ENCODE measurements around the gene SCAPER. TPM values are rescaled to one million over a fixed set of nuclear protein-coding genes. Genes with fewer than 3 reads are reported as not detected.
"Not testable (repeated sequence)": the region's sequence is repeated elsewhere in the genome, so short reads cannot be mapped to it uniquely, and the experiment has no call there.

SCAPER gene
- total RNA-seq, 1 experiment from 2014 or later, result 21.5 TPM

- Histone ChIP-seq H3K27me3 (replicated peaks; ENCODE audit: insufficient read depth, low read depth, low read length, poor library complexity) (no peaks in the 10 kb centered on the region), H3K9me3 (ENCODE audit: low read depth, low read length, poor library complexity, severe bottlenecking) (no peaks in the 10 kb centered on the region), H3K27ac (ENCODE audit: low read depth, low read length, poor library complexity, severe bottlenecking) (no peak overlapping the region), H3K36me3 (ENCODE audit: insufficient read depth, low read length, poor library complexity, severe bottlenecking) (no peaks in the 10 kb centered on the region), H3K4me3 (ENCODE audit: low read depth, low read length, poor library complexity, severe bottlenecking) (no peak overlapping the region), H3K4me1 (ENCODE audit: insufficient read depth, low read length, poor library complexity, severe bottlenecking) (no peaks in the 10 kb centered on the region)
- BruUV-seq (replicated peaks), result no TSS peak
- ChIA-PET CTCF (no interaction called here), POLR2A (ENCODE audit: low non-redundant PET) (no interaction called here)
- TF ChIP-seq CTCF (conservative IDR thresholded peaks at IDR 0.05; ENCODE audit: low read depth, low read length) (no peak), EZH2 (IDR thresholded peaks at IDR 0.05; ENCODE audit: borderline replicate concordance, low read depth, low read length, poor library complexity, severe bottlenecking) (no peak)
- intact Hi-C loops (cut with micrococcal nuclease; ENCODE audit: unreplicated experiment), result no loop called here
- no peak for DNase-seq (ENCODE audit: low spot score)
These were observed 190.2 kb downstream of the SCAPER start for GRCh38 chr15:76714950-76715349.

- intact Hi-C loops (cut with micrococcal nuclease; ENCODE audit: unreplicated experiment), result no loop called here
- TF ChIP-seq CTCF (conservative IDR thresholded peaks at IDR 0.05; ENCODE audit: low read depth, low read length) (no peak), EZH2 (IDR thresholded peaks at IDR 0.05; ENCODE audit: borderline replicate concordance, low read depth, low read length, poor library complexity, severe bottlenecking) (no peak)
- no peak for DNase-seq (ENCODE audit: low spot score)
- Histone ChIP-seq H3K27me3 (replicated peaks; ENCODE audit: insufficient read depth, low read depth, low read length, poor library complexity) (no peaks in the 10 kb centered on the region), H3K36me3 (ENCODE audit: insufficient read depth, low read length, poor library complexity, severe bottlenecking) (no peaks in the 10 kb centered on the region), H3K9me3 (ENCODE audit: low read depth, low read length, poor library complexity, severe bottlenecking) (no peaks in the 10 kb centered on the region), H3K4me3 (ENCODE audit: low read depth, low read length, poor library complexity, severe bottlenecking) (no peak overlapping the region), H3K4me1 (ENCODE audit: insufficient read depth, low read length, poor library complexity, severe bottlenecking) (no peaks in the 10 kb centered on the region), H3K27ac (ENCODE audit: low read depth, low read length, poor library complexity, severe bottlenecking) (no peak overlapping the region)
- ChIA-PET POLR2A (ENCODE audit: low non-redundant PET) (no interaction called here), CTCF (no interaction called here)
- BruUV-seq (replicated peaks), result no TSS peak
These were observed 193.8 kb downstream of the SCAPER start for GRCh38 chr15:76711351-76711827.

- H3K4me1 ChIP-seq (ENCODE audit: insufficient read depth, low read length, poor library complexity, severe bottlenecking); H3K9me3 ChIP-seq (ENCODE audit: low read depth, low read length, poor library complexity, severe bottlenecking); H3K4me3 ChIP-seq (ENCODE audit: low read depth, low read length, poor library complexity, severe bottlenecking); POLR2A ChIA-PET (ENCODE audit: low non-redundant PET); intact Hi-C loops (cut with micrococcal nuclease; ENCODE audit: unreplicated experiment); H3K27me3 ChIP-seq (replicated peaks; ENCODE audit: insufficient read depth, low read depth, low read length, poor library complexity); CTCF ChIA-PET; BruUV-seq (replicated peaks); H3K27ac ChIP-seq (ENCODE audit: low read depth, low read length, poor library complexity, severe bottlenecking); DNase-seq (ENCODE audit: low spot score); H3K36me3 ChIP-seq (ENCODE audit: insufficient read depth, low read length, poor library complexity, severe bottlenecking): not testable (repeated sequence)
These were observed 201.1 kb downstream of the SCAPER start for GRCh38 chr15:76704032-76704431.

- POLR2A ChIA-PET (ENCODE audit: low non-redundant PET), result no interaction called here
These were observed 208.3 kb downstream of the SCAPER start for GRCh38 chr15:76696840-76697239.

GRCh38 chr15:76692546-76692945 is 212.6 kb downstream of the SCAPER start:
- CTCF ChIA-PET; H3K27me3 ChIP-seq (replicated peaks; ENCODE audit: insufficient read depth, low read depth, low read length, poor library complexity); intact Hi-C loops (cut with micrococcal nuclease; ENCODE audit: unreplicated experiment); H3K9me3 ChIP-seq (ENCODE audit: low read depth, low read length, poor library complexity, severe bottlenecking); H3K4me1 ChIP-seq (ENCODE audit: insufficient read depth, low read length, poor library complexity, severe bottlenecking); H3K27ac ChIP-seq (ENCODE audit: low read depth, low read length, poor library complexity, severe bottlenecking); H3K4me3 ChIP-seq (ENCODE audit: low read depth, low read length, poor library complexity, severe bottlenecking); DNase-seq (ENCODE audit: low spot score); H3K36me3 ChIP-seq (ENCODE audit: insufficient read depth, low read length, poor library complexity, severe bottlenecking); POLR2A ChIA-PET (ENCODE audit: low non-redundant PET); BruUV-seq (replicated peaks): not testable (repeated sequence)

More at GRCh38 chr15:76696840-76697239, 208.3 kb downstream of the SCAPER start:
- no peak for DNase-seq (ENCODE audit: low spot score)
- Histone ChIP-seq H3K27me3 (replicated peaks; ENCODE audit: insufficient read depth, low read depth, low read length, poor library complexity) (no peaks in the 10 kb centered on the region), H3K4me3 (ENCODE audit: low read depth, low read length, poor library complexity, severe bottlenecking) (no peak overlapping the region), H3K9me3 (ENCODE audit: low read depth, low read length, poor library complexity, severe bottlenecking) (no peaks in the 10 kb centered on the region), H3K36me3 (ENCODE audit: insufficient read depth, low read length, poor library complexity, severe bottlenecking) (no peaks in the 10 kb centered on the region), H3K27ac (ENCODE audit: low read depth, low read length, poor library complexity, severe bottlenecking) (no peak overlapping the region), H3K4me1 (ENCODE audit: insufficient read depth, low read length, poor library complexity, severe bottlenecking) (no peaks in the 10 kb centered on the region)
- BruUV-seq (replicated peaks), result no TSS peak
- intact Hi-C loops (cut with micrococcal nuclease; ENCODE audit: unreplicated experiment), result no loop called here
- TF ChIP-seq CTCF (conservative IDR thresholded peaks at IDR 0.05; ENCODE audit: low read depth, low read length) (no peak), EZH2 (IDR thresholded peaks at IDR 0.05; ENCODE audit: borderline replicate concordance, low read depth, low read length, poor library complexity, severe bottlenecking) (no peak)
- CTCF ChIA-PET, result no interaction called here
